Brain pericyte (primary cell): ENCODE measurements around the gene FKBP1C.

Experiments used
- DNase-seq: peaks from one replicate; pipeline ENCODE4 v3.0.0-alpha.2; 2012; ENCODE audit warnings: low read depth, low spot score

The FKBP1C gene

DNA sequence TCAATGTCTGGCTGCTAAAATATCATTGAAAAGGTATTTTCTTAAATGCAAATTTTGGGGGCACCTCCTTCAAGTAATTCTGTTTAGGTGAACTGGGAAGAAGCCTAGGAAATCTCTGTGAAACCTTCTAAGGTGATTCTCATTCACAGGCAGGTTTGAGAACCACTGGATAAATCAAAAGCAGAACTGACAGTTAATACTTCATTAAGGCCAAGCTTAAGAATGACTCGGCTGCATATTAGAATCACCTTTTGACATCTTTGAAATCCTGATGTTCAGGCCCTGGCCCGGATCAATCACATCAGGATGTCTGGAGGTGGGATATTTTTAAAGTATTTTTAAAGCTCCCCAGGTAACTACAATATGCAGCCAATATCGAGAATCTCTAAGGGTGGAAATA, 50.6 kb downstream of the FKBP1C start:
- DNase-seq: no peak
